A673 (cell line): ENCODE data around the gene LAMTOR4.

Source experiments
- EZH2 ChIP-seq: fragments of 200-600 bp; sonication (generic); IDR thresholded peaks from 2 replicates; pipeline ENCODE4 v1.6.1; 2017; ENCODE audit warnings: borderline replicate concordance, low read depth, mild to moderate bottlenecking, mixed read lengths, antibody characterized with exemption, low read length; ENCODE audit not compliant: poor library complexity, severe bottlenecking
- TF ChIP-seq, protein P1 (sequence below): fragments of 300-800, 200-600 bp; sonication (generic); conservative IDR thresholded peaks from 2 replicates; pipeline ENCODE4 v1.5.1; 2017; ENCODE audit warnings: low read depth, mild to moderate bottlenecking, antibody characterized with exemption, low read length, moderate library complexity, mixed read lengths

DNA sequence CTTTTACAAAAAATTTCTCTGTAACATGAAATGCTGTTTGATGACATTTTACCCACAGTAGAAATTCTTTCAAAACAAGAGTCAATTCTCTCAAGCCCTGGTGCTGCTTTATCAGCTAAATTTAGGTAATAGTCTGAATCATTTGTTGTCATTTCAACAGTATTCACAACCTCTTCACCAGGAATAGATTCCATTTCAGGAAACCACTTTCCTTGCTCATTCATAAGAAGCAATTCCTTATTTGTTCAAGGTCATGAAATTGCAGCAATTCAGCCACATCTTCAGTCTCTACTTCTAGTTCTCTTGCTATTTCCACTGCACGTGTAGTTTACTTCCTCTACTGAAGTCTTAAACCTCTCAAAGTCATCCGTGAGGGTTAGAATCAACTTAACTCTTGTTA is 43.1 kb downstream of the LAMTOR4 start:
- TF ChIP-seq, protein P1, sequence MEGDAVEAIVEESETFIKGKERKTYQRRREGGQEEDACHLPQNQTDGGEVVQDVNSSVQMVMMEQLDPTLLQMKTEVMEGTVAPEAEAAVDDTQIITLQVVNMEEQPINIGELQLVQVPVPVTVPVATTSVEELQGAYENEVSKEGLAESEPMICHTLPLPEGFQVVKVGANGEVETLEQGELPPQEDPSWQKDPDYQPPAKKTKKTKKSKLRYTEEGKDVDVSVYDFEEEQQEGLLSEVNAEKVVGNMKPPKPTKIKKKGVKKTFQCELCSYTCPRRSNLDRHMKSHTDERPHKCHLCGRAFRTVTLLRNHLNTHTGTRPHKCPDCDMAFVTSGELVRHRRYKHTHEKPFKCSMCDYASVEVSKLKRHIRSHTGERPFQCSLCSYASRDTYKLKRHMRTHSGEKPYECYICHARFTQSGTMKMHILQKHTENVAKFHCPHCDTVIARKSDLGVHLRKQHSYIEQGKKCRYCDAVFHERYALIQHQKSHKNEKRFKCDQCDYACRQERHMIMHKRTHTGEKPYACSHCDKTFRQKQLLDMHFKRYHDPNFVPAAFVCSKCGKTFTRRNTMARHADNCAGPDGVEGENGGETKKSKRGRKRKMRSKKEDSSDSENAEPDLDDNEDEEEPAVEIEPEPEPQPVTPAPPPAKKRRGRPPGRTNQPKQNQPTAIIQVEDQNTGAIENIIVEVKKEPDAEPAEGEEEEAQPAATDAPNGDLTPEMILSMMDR: no peak
- no peak for TF ChIP-seq EZH2
